Aorta (tissue), 5 donors: Measurements from ENCODE around the gene RHEB. TPM values are rescaled to one million over a fixed set of nuclear protein-coding genes. Genes with fewer than 3 reads are reported as not detected.
A peak's percentile ranks its signal among the peaks of the same experiment; 100 is the strongest.

ENCODE experiments used
- ATAC-seq: fragments of 200-7000 bp; cut with Tn5 transposase; one replicate; pipeline ENCODE4 v1.9.1; 2022; ENCODE audit warnings: moderate library complexity; ENCODE audit not compliant: low FRiP score
- DNase-seq, 2 donors: peaks; one replicate each; pipeline ENCODE4 v3.0.0-alpha.2; 2020
- H3K27ac ChIP-seq, 2 donors: one replicate each; pipeline ENCODE4 v1.5.1; 2013; ENCODE audit warnings: low read length in 2 of 2, mild to moderate bottlenecking in 2 of 2, moderate library complexity in 2 of 2, control low read depth in 1 of 2, inconsistent platforms in 1 of 2, low read depth in 1 of 2
- H3K27me3 ChIP-seq, 2 donors: one replicate each; pipeline ENCODE4 v1.6.1; 2013; ENCODE audit warnings: control low read depth in 1 of 2, low read length in 1 of 2, mild to moderate bottlenecking in 1 of 2, moderate library complexity in 1 of 2; ENCODE audit not compliant: insufficient read depth in 2 of 2, control insufficient read depth in 1 of 2
- H3K36me3 ChIP-seq, 2 donors: one replicate each; pipeline ENCODE4 v1.6.1; 2013; ENCODE audit warnings: control low read depth in 1 of 2, low read length in 1 of 2, mild to moderate bottlenecking in 1 of 2; ENCODE audit not compliant: insufficient read depth in 2 of 2, control insufficient read depth in 1 of 2
- H3K4me1 ChIP-seq, 2 donors: one replicate each; pipeline ENCODE4 v1.6.1; 2013; ENCODE audit warnings: low read length in 2 of 2, control low read depth in 1 of 2, mild to moderate bottlenecking in 1 of 2, moderate library complexity in 1 of 2; ENCODE audit not compliant: insufficient read depth in 2 of 2, control insufficient read depth in 1 of 2
- H3K4me3 ChIP-seq, 2 donors: one replicate each; pipeline ENCODE4 v1.5.1; 2013; ENCODE audit warnings: low read length in 2 of 2, control low read depth in 1 of 2, mild to moderate bottlenecking in 1 of 2
- H3K9me3 ChIP-seq: one replicate; pipeline ENCODE4 v1.6.1; 2013; ENCODE audit warnings: mild to moderate bottlenecking, low read length; ENCODE audit not compliant: control insufficient read depth
- WGBS, 2 donors: extraction: QIAGEN DNeasy Blood & Tissue Kit; methylation state at CpG; one replicate each; pipeline ENCODE4 v1.1.7; 2013; 5-methylcytosine and 5-hydroxymethylcytosine counted together
- intact Hi-C, 2 donors: fragments of 100-400 bp; cut with DNase I; formaldehyde crosslinking; loops; one replicate each; pipeline versions ENCODE4 v1.14.2 to v1.15.0; 2022
- polyA plus RNA-seq, 2 donors: library from polyadenylated mRNA; stranded (reverse); fragments of 200-250 nt; gene quantifications; one replicate each; pipeline ENCODE4 v1.2.3, GENCODE V29; 2013
- total RNA-seq, 2 donors: library from RNA; stranded (reverse); fragmentation: NEBNext Ultra II Directional; extraction: Animal tissue kit (Norgen Biotek cat#: 25700); gene quantifications; one replicate each; pipeline ENCODE4 v1.2.1, GENCODE V29; 2021
- donor health status: healthy with polysubstance abuse.
- donor health status: Bipolar disorder and iron deficiency.
- donor health status: DM: no; HTN: no; CAD: no.
- donor health status: DM: no; HTN: no; CAD: no.
- donor health status: DM: yes; HTN: yes; CAD: no.

Gene RHEB
- total and polyA plus RNA-seq, 4 donors = 78.8 to 122 (median 107) TPM

GRCh38 chr7:151427705-151428377 lies 91.9 kb downstream of the RHEB start:
- no peaks in the 10 kb centered on the region for H3K9me3 ChIP-seq
- no peak overlapping the region for H3K4me3 ChIP-seq
- H3K27me3 ChIP-seq = no peaks in the 10 kb centered on the region
- H3K36me3 ChIP-seq = no peaks in the 10 kb centered on the region
- H3K27ac ChIP-seq = no peak overlapping the region
- H3K4me1 ChIP-seq = no peaks in the 10 kb centered on the region
- 68 to 75% methylated on average over 10 of the region's 10 CpGs for WGBS, 2 donors
- intact Hi-C loops = no loop called here
- no peak for ATAC-seq
- peak in 1 of 2 donors; percentile 70 for DNase-seq

DNA sequence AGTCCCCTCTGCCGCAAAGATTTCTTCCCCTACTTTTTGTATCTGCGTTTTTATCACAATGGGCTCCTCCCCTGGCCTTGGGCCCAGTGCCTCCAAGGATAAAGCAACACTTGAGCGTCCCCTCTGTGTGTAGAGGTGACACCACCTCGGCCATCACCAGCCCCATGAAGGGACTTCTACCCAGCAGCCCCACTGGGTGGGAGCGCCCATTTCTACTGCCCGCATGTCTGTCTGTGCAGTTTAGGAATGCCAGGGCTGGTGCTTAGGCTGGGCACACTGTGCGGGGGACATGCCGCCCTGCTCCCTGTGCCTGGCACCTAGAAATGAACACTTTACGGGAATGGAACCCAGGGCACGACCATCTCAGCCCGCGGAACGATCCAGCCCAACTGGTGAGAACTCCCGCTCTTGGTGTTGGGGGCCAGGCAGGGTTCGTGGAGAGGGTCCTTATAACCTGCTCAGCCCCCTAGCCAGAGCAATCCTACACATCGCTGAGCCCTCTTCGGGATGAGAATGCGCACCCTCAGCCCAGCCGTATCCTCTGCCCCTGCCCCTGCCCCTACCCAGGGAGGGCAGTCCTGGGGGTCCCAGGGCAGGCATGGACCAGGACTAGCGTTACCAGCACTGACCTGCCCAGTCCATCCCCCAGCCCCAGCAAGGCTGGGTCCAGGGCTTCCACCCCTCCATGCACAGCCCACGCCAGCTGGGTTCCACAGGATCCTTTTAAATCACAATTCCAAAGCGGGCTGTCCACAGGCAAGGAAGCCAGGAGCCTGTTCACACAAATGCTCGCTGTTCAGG lies 92.6 kb downstream of the RHEB start:
- Histone ChIP-seq H3K4me1 (no peaks in the 10 kb centered on the region), H3K27ac (no peak overlapping the region), H3K9me3 (no peaks in the 10 kb centered on the region), H3K36me3 (no peaks in the 10 kb centered on the region), H3K27me3 (no peaks in the 10 kb centered on the region), H3K4me3 (no peak overlapping the region)
- intact Hi-C loops = no loop called here
- ATAC-seq (peak; percentile 22), DNase-seq (peak in 1 of 2 donors; percentile 47)
- WGBS, 2 donors = 68 to 73% methylated on average over 22 to 23 of the region's 23 CpGs

DNA sequence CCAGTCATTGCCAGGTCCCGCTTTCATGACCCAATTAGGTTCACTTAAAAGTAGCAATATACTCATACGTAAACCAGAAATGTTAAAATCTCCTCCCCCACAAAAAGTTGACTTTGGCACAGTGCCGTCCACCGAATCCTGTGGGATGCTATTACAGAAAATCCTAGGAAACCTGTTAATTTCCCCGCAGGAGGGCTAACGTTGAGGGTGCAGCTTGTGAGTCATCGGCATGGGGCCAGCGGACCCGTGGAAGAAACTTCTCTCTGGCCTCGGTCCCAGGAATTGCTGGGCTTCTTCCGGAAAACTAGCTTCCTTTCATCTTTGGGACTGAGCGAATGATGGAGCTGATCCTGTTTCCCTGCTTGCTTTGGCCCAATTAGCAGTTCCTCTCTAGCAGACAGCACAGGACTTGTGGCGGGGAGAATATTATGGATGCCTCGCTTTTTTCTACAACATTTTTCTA lies 93.2 kb downstream of the RHEB start:
- DNase-seq (peak; percentile 87 to 94), ATAC-seq (peak; percentile 64)
- intact Hi-C loops = no loop called here
- no peaks in the 10 kb centered on the region for H3K27me3 ChIP-seq
- no peaks in the 10 kb centered on the region for H3K36me3 ChIP-seq
- H3K4me3 ChIP-seq = peak overlapping the region in 1 of 2 donors; percentile 15
- H3K4me1 ChIP-seq = no peaks in the 10 kb centered on the region
- peaks cover 1% of the 10 kb centered on the region for H3K9me3 ChIP-seq
- no peak overlapping the region for H3K27ac ChIP-seq
- WGBS, 2 donors = 5 to 7% methylated on average over 14 of the region's 14 CpGs

DNA sequence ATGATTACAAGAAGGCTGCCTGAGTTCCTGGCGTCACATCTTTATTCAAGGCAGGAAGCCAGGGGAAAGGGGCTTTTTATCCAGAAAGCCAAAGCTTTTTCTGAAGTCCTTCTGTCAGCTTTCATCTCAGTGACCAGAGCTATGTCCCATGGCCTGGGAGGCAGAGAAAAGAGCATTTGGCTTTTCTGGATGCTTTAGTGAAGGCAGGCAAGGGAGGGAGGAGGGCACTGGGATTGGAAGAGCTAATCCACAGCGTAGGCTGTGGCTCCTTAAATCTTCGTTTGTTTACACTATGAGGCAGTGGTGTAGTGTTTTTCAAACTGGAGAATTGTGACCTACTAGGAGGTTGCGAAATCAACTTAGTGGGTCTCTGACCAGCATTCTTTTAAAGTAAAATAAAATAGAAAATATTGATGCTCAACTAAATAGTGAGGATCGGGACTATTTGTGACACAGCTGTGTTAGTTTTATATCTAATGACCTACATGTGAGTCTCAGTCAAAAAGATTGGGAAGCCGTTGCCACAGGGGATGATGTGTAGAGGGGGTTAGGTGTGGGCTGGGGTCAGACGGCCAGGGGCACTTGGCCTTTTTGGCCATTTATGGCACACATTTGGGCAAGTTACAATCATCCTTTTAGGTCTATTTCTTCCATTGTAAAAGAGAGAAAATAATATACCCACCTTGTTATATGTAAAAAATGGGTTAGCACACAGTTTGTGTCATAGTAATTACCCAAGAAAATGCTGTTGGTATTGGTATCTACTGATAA lies 93.8 kb downstream of the RHEB start:
- Histone ChIP-seq H3K9me3 (peaks cover 1% of the 10 kb centered on the region), H3K36me3 (no peaks in the 10 kb centered on the region), H3K4me1 (no peaks in the 10 kb centered on the region), H3K27ac (peak overlapping the region in 1 of 2 donors; percentile 21), H3K27me3 (no peaks in the 10 kb centered on the region), H3K4me3 (no peak overlapping the region)
- DNase-seq (peak in 1 of 2 donors; percentile 33), ATAC-seq (peak; percentile 64)
- 46 to 54% methylated on average over 7 of the region's 7 CpGs for WGBS, 2 donors
- intact Hi-C loops = no loop called here

- Histone ChIP-seq H3K36me3 (no peaks in the 10 kb centered on the region), H3K9me3 (peaks cover 6% of the 10 kb centered on the region), H3K27ac (no peak overlapping the region), H3K4me1 (no peaks in the 10 kb centered on the region), H3K4me3 (no peak overlapping the region), H3K27me3 (no peaks in the 10 kb centered on the region)
- ATAC-seq (no peak), DNase-seq (no peak)
- 82% methylated on average over 5 of the region's 5 CpGs for WGBS, 2 donors
- intact Hi-C loops = loop anchor here in 1 of 2 donors (5.0 kb wide), 1 partner anchor 37 kb away; no protein-coding TSS in a partner anchor
Observed at GRCh38 chr7:151424799-151425198, 94.9 kb downstream of the RHEB start.

DNA sequence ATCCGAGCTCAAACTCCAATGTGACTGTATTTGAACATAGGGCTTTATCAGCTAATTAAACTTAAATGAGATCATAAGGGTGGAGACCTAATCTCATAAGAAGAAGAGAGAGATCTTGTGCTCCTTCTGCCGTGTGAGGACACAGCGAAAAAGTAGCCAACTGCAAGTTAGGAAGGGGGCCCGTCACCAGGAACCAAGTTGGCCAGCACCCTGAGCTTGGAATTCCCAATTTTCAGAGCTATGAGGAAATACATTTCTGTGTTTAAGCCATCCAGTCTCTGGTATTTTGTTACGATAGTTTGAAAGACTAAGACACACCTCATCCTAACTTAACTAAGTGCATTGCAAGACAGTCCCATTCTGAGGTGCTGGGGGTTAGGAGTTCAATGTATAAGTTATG lies 95.8 kb downstream of the RHEB start:
- no peaks in the 10 kb centered on the region for H3K4me1 ChIP-seq
- H3K27ac ChIP-seq = no peak overlapping the region
- intact Hi-C loops = loop anchor here in 1 of 2 donors (5.0 kb wide), 1 partner anchor 37 kb away; no protein-coding TSS in a partner anchor
- WGBS, 2 donors = 89 to 90% methylated on average over 5 of the region's 5 CpGs
- H3K36me3 ChIP-seq = no peaks in the 10 kb centered on the region
- DNase-seq (no peak), ATAC-seq (no peak)
- H3K27me3 ChIP-seq = no peaks in the 10 kb centered on the region
- H3K9me3 ChIP-seq = peaks cover 6% of the 10 kb centered on the region
- no peak overlapping the region for H3K4me3 ChIP-seq

GRCh38 chr7:151423226-151423625 lies 96.5 kb downstream of the RHEB start:
- Histone ChIP-seq H3K4me1 (no peaks in the 10 kb centered on the region), H3K36me3 (no peaks in the 10 kb centered on the region), H3K27me3 (no peaks in the 10 kb centered on the region), H3K4me3 (no peak overlapping the region), H3K27ac (no peak overlapping the region), H3K9me3 (peaks cover 6% of the 10 kb centered on the region)
- 89 to 90% methylated on average over 7 of the region's 7 CpGs for WGBS, 2 donors
- DNase-seq = no peak
- intact Hi-C loops = loop anchor here in 1 of 2 donors (5.0 kb wide), 1 partner anchor 36 kb away; no protein-coding TSS in a partner anchor
- ATAC-seq = no peak

- 90 to 91% methylated on average over 5 of the region's 5 CpGs for WGBS, 2 donors
- H3K4me3 ChIP-seq = no peak overlapping the region
- no peak overlapping the region for H3K27ac ChIP-seq
- H3K4me1 ChIP-seq = no peaks in the 10 kb centered on the region
- no peaks in the 10 kb centered on the region for H3K27me3 ChIP-seq
- no peaks in the 10 kb centered on the region for H3K36me3 ChIP-seq
- H3K9me3 ChIP-seq = peaks cover 6% of the 10 kb centered on the region
- no peak for ATAC-seq
- intact Hi-C loops = loop anchor here in 1 of 2 donors (5.0 kb wide), 1 partner anchor 35 kb away; no protein-coding TSS in a partner anchor
- no peak for DNase-seq
Observed at GRCh38 chr7:151422212-151422611, 97.5 kb downstream of the RHEB start.
